T-helper 9 cell (primary cell): ENCODE results near the gene S100A3.
"Not testable (repeated sequence)": the region's sequence is repeated elsewhere in the genome, so short reads cannot be mapped to it uniquely, and the experiment has no call there.

Source experiments
- DNase-seq: peaks from one replicate; pipeline ENCODE4 v3.0.0-alpha.2; 2020
- total RNA-seq, 2 donors: gene quantifications; one replicate each; lab custom pipeline; 2026; lab: John Stamatoyannopoulos, UW

S100A3 gene
- total RNA-seq: 0 reads per million in 2 donors

GRCh38 chr1:153548722-153549688 lies at the start of gene S100A3:
TSS of gene S100A3 (minus strand) at chr1:153549258. CDS start at chr1:153548485, 773 bp downstream.
- no peak for DNase-seq

- DNase-seq: no peak
These were observed 49.5 kb upstream of the S100A3 start for GRCh38 chr1:153598309-153599172.

- DNase-seq: no peak
These were observed 48.1 kb upstream of the S100A3 start for GRCh38 chr1:153597206-153597605.

- no peak for DNase-seq
These were observed 43.7 kb upstream of the S100A3 start for GRCh38 chr1:153592748-153593147.

GRCh38 chr1:153588482-153588881 lies 39.4 kb upstream of the S100A3 start:
- DNase-seq: no peak

GRCh38 chr1:153588033-153588432 lies 39.0 kb upstream of the S100A3 start:
- not testable (repeated sequence) for DNase-seq

- no peak for DNase-seq
These were observed 38.3 kb upstream of the S100A3 start for GRCh38 chr1:153587314-153587713.

GRCh38 chr1:153586347-153586746 lies 37.3 kb upstream of the S100A3 start:
- no peak for DNase-seq

- no peak for DNase-seq
These were observed 35.9 kb upstream of the S100A3 start for GRCh38 chr1:153585006-153585405.

- no peak for DNase-seq
These were observed 34.9 kb upstream of the S100A3 start for GRCh38 chr1:153583976-153584375.

GRCh38 chr1:153583514-153583913 lies 34.5 kb upstream of the S100A3 start:
- not testable (repeated sequence) for DNase-seq

- DNase-seq: not testable (repeated sequence)
These were observed 33.8 kb upstream of the S100A3 start for GRCh38 chr1:153582836-153583235.

- DNase-seq: no peak
These were observed 29.9 kb upstream of the S100A3 start for GRCh38 chr1:153578936-153579335.

- no peak for DNase-seq
These were observed 29.4 kb upstream of the S100A3 start for GRCh38 chr1:153578490-153578889.

- DNase-seq: no peak
These were observed 28.6 kb upstream of the S100A3 start for GRCh38 chr1:153577624-153578051.

- DNase-seq: no peak
These were observed 28.1 kb upstream of the S100A3 start for GRCh38 chr1:153577138-153577537.

GRCh38 chr1:153575497-153575896 lies 26.4 kb upstream of the S100A3 start:
- DNase-seq: not testable (repeated sequence)

GRCh38 chr1:153575081-153575491 lies 26.0 kb upstream of the S100A3 start:
- DNase-seq: not testable (repeated sequence)

- no peak for DNase-seq
These were observed 24.3 kb upstream of the S100A3 start for GRCh38 chr1:153573351-153573750.

GRCh38 chr1:153572569-153573015 lies 23.5 kb upstream of the S100A3 start:
- DNase-seq: no peak

- DNase-seq: no peak
These were observed 22.6 kb upstream of the S100A3 start for GRCh38 chr1:153571706-153572105.

GRCh38 chr1:153570874-153571273 lies 21.8 kb upstream of the S100A3 start:
- no peak for DNase-seq

- DNase-seq: no peak
These were observed 20.4 kb upstream of the S100A3 start for GRCh38 chr1:153569465-153569864.
